ENCODE results near the gene ARHGEF39. TPM values are rescaled to one million over a fixed set of nuclear protein-coding genes. Genes with fewer than 3 reads are reported as not detected.

ARHGEF39 gene
- total and polyA plus RNA-seq, 9 of the 15 experiments (the other 6 are each of a cell fraction or from before 2014, with no cell fraction given), result 2.8 to 21.7 (median 12.9) TPM

DNA sequence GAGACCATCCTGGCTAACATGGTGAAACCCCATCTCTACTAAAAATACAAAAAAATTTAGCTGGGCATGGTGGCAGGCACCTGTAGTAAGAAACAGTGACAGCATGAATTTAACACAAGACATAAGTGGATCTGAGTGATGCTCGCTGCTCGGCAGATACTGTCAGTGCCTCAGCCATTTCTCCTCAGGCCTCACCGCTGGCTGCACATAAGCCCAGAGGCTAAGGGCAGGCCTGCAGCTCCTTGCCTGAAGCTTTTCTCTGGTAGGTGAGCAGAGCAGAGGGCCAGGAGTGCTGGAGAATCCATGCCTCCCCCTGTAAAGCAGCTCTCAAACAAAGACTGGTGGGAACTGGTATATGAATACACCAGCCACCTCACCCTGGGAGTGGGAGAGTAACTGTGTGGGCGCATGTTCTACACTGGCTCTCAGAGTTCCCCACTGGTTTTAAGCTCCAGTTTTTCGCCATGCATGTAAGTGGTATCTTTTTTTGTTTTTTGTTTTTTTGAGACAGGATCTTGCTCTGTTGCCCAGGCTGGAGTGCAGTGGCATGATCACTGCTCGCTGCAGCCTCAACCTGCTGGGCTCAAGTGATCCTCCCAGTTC is 36.5 kb downstream of the ARHGEF39 start:
- Histone ChIP-seq H4K20me1 (replicated peaks; ENCODE audit: control insufficient read depth, insufficient read depth, low read length) (no peaks in the 10 kb centered on the region), H2AFZ (ENCODE audit: low read depth, low read length) (no peak overlapping the region), H3K4me3 (no peak overlapping the region), H3K4me1 (replicated peaks in 1 of 2; ENCODE audit: control insufficient read depth in 2 of 2, insufficient read depth in 2 of 2, low read length in 2 of 2) (no peaks in the 10 kb centered on the region; a peak in 4 of 5 replicates), H3K4me2 (ENCODE audit: insufficient read depth, low read length) (no peak overlapping the region), H3K9ac (ENCODE audit: insufficient read depth in 1 of 2, low read depth in 2 of 2, low read length in 2 of 2) (no peak overlapping the region), H3K36me3 (ENCODE audit: control insufficient read depth, insufficient read depth, low read length) (no peaks in the 10 kb centered on the region), H3K9me3 (replicated peaks; ENCODE audit: control insufficient read depth, insufficient read depth, low read depth, low read length) (no peaks in the 10 kb centered on the region), H3K9me1 (ENCODE audit: control insufficient read depth, insufficient read depth, low read length) (no peaks in the 10 kb centered on the region), H3K27ac (ENCODE audit: extremely low read depth, low read depth, low read length) (no peak overlapping the region), H3K79me2 (ENCODE audit: control insufficient read depth, insufficient read depth, low read length) (no peaks in the 10 kb centered on the region), H3K27me3 (ENCODE audit: control insufficient read depth in 2 of 2, insufficient read depth in 2 of 2, low read length in 2 of 2) (no peaks in the 10 kb centered on the region)
- TF ChIP-seq HDAC2 (IDR thresholded peaks at IDR 0.05) (no peak), IRF2 (CRISPR knock-in tag; IDR thresholded peaks at IDR 0.05) (no peak), GATAD2B (IDR thresholded peaks at IDR 0.05; ENCODE audit: borderline replicate concordance) (no peak), PCBP1 (IDR thresholded peaks at IDR 0.05; ENCODE audit: low read depth, low read length, poor library complexity, severe bottlenecking) (no peak), HDAC1 (IDR thresholded peaks at IDR 0.05) (no peak), BACH1 (tag; IDR thresholded peaks at IDR 0.05) (no peak), MBD2 (IDR thresholded peaks at IDR 0.05; ENCODE audit: borderline replicate concordance, low read depth) (no peak), ZFP36 (IDR thresholded peaks at IDR 0.05; ENCODE audit: low read depth, low read length, partially characterized antibody) (no peak), ZC3H4 (CRISPR knock-in tag; IDR thresholded peaks at IDR 0.05; ENCODE audit: borderline replicate concordance) (no peak), TEAD4 (IDR thresholded peaks at IDR 0.05; ENCODE audit: low read length) (no peak), TEAD4 (CRISPR knock-in tag; IDR thresholded peaks at IDR 0.05; ENCODE audit: borderline replicate concordance) (no peak), SNIP1 (IDR thresholded peaks at IDR 0.05; ENCODE audit: low read depth) (no peak), ZFX (CRISPR knock-in tag; IDR thresholded peaks at IDR 0.05) (no peak)
- TF ChIP-seq, protein P1, sequence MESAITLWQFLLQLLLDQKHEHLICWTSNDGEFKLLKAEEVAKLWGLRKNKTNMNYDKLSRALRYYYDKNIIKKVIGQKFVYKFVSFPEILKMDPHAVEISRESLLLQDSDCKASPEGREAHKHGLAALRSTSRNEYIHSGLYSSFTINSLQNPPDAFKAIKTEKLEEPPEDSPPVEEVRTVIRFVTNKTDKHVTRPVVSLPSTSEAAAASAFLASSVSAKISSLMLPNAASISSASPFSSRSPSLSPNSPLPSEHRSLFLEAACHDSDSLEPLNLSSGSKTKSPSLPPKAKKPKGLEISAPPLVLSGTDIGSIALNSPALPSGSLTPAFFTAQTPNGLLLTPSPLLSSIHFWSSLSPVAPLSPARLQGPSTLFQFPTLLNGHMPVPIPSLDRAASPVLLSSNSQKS (CRISPR knock-in tag; IDR thresholded peaks at IDR 0.05), result no peak
- TF ChIP-seq, protein P2, sequence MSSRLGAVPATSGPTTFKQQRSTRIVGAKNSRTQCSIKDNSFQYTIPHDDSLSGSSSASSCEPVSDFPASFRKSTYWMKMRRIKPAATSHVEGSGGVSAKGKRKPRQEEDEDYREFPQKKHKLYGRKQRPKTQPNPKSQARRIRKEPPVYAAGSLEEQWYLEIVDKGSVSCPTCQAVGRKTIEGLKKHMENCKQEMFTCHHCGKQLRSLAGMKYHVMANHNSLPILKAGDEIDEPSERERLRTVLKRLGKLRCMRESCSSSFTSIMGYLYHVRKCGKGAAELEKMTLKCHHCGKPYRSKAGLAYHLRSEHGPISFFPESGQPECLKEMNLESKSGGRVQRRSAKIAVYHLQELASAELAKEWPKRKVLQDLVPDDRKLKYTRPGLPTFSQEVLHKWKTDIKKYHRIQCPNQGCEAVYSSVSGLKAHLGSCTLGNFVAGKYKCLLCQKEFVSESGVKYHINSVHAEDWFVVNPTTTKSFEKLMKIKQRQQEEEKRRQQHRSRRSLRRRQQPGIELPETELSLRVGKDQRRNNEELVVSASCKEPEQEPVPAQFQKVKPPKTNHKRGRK (tag; IDR thresholded peaks at IDR 0.05), result no peak
- DNase-seq (ENCODE audit: extremely low read depth in 1 of 4, low spot score in 3 of 4), result no peak
- in situ Hi-C loops (cut with MboI) (no loop called here), intact Hi-C loops (cut with micrococcal nuclease) (no loop called here)
- FAIRE-seq, result no peak
- ChIA-PET CTCF (ENCODE audit: low intra/inter-chr PET ratio) (no interaction called here), POLR2A (interaction anchor here (0.7 to 1.4 kb wide), 2 partner anchors 13 to 37 kb away, joined by 3 read pairs; no protein-coding TSS in a partner anchor)
- 67% methylated on average over 5 of the region's 6 CpGs for WGBS (ENCODE audit: insufficient coverage, low coverage, missing lambda C conversion rate)
- no peak for ATAC-seq
- no TSS peak for BruUV-seq (replicated peaks)
